Left renal pelvis (tissue), 4 donors: Measurements from ENCODE around the gene SLC39A11. TPM values are rescaled to one million over a fixed set of nuclear protein-coding genes. Genes with fewer than 3 reads are reported as not detected.
"Not testable (repeated sequence)": the region's sequence is repeated elsewhere in the genome, so short reads cannot be mapped to it uniquely, and the experiment has no call there.

Experiments used
- DNase-seq, 4 donors: peaks; one replicate each; pipeline ENCODE4 v3.0.0-alpha.2; 2013; ENCODE audit warnings: low read depth in 4 of 4, low spot score in 3 of 4
- polyA plus RNA-seq, 4 donors: library from polyadenylated mRNA; unstranded; fragments of 120-200 nt; gene quantifications; one replicate each; pipeline ENCODE4 v1.2.1, GENCODE V29; 2013; ENCODE audit not compliant: insufficient read length in 4 of 4

SLC39A11 gene
- 10 to 100 TPM; 11.7 to 28.4 (median 24.5) TPM for polyA plus RNA-seq

- DNase-seq: peak; percentile 65 to 82 (median 75)
Observed at GRCh38 chr17:73092523-73093135, at the start of gene SLC39A11. TSS of gene SLC39A11 (minus strand) at chr17:73092688. CDS start at chr17:73088764, 3,924 bp downstream.

GRCh38 chr17:73141411-73141810, 48.9 kb upstream of the SLC39A11 start:
- DNase-seq: no peak

- DNase-seq: no peak
Observed at GRCh38 chr17:73140566-73140965, 48.1 kb upstream of the SLC39A11 start.

- DNase-seq: no peak
Observed at GRCh38 chr17:73139296-73139695, 46.8 kb upstream of the SLC39A11 start.

GRCh38 chr17:73138541-73139138, 46.2 kb upstream of the SLC39A11 start:
- no peak for DNase-seq

- DNase-seq: no peak
Observed at GRCh38 chr17:73137376-73137775, 44.9 kb upstream of the SLC39A11 start.

- DNase-seq: no peak
Observed at GRCh38 chr17:73135766-73136165, 43.3 kb upstream of the SLC39A11 start.

- DNase-seq: no peak
Observed at GRCh38 chr17:73133911-73134649, 41.6 kb upstream of the SLC39A11 start.

- no peak for DNase-seq
Observed at GRCh38 chr17:73132085-73132492, 39.6 kb upstream of the SLC39A11 start.

- DNase-seq: not testable (repeated sequence)
Observed at GRCh38 chr17:73131439-73131838, 39.0 kb upstream of the SLC39A11 start.

- no peak for DNase-seq
Observed at GRCh38 chr17:73130977-73131376, 38.5 kb upstream of the SLC39A11 start.

GRCh38 chr17:73128496-73128895, 36.0 kb upstream of the SLC39A11 start:
- no peak for DNase-seq

GRCh38 chr17:73126716-73127473, 34.4 kb upstream of the SLC39A11 start:
- DNase-seq: no peak

GRCh38 chr17:73123606-73124320, 31.3 kb upstream of the SLC39A11 start:
- DNase-seq: no peak

- no peak for DNase-seq
Observed at GRCh38 chr17:73122953-73123605, 30.6 kb upstream of the SLC39A11 start.

- DNase-seq: no peak
Observed at GRCh38 chr17:73121506-73121905, 29.0 kb upstream of the SLC39A11 start.

GRCh38 chr17:73119631-73120030, 27.1 kb upstream of the SLC39A11 start:
- no peak for DNase-seq

- DNase-seq: no peak
Observed at GRCh38 chr17:73118951-73119391, 26.5 kb upstream of the SLC39A11 start.

GRCh38 chr17:73118139-73118538, 25.7 kb upstream of the SLC39A11 start:
- no peak for DNase-seq

GRCh38 chr17:73112246-73112645, 19.8 kb upstream of the SLC39A11 start:
- no peak for DNase-seq
